Right lobe of liver (tissue), 4 donors: ENCODE results near the gene HDAC9.

Experiments
- POLR2A ChIP-seq: fragments of 450-650 bp; IDR thresholded peaks from one replicate; pipeline ENCODE4 v1.6.1; 2017; ENCODE audit warnings: antibody characterized with exemption, mild to moderate bottlenecking
- TF ChIP-seq, protein P1 (sequence below), 4 donors: fragments of 200-600 bp in 3 of 4; fragments of 450-650 bp in 1 of 4; IDR thresholded peaks; one replicate each; pipeline versions ENCODE4 v1.5.1 to v1.8.0; 2016 to 2022; ENCODE audit warnings: antibody characterized with exemption in 4 of 4, mild to moderate bottlenecking in 2 of 4
- donor health status: DM: no; HTN: no; CAD: no.
- donor health status: DM: no; HTN: no; CAD: no.
- donor health status: DM: no; HTN: yes; CAD: no.

DNA sequence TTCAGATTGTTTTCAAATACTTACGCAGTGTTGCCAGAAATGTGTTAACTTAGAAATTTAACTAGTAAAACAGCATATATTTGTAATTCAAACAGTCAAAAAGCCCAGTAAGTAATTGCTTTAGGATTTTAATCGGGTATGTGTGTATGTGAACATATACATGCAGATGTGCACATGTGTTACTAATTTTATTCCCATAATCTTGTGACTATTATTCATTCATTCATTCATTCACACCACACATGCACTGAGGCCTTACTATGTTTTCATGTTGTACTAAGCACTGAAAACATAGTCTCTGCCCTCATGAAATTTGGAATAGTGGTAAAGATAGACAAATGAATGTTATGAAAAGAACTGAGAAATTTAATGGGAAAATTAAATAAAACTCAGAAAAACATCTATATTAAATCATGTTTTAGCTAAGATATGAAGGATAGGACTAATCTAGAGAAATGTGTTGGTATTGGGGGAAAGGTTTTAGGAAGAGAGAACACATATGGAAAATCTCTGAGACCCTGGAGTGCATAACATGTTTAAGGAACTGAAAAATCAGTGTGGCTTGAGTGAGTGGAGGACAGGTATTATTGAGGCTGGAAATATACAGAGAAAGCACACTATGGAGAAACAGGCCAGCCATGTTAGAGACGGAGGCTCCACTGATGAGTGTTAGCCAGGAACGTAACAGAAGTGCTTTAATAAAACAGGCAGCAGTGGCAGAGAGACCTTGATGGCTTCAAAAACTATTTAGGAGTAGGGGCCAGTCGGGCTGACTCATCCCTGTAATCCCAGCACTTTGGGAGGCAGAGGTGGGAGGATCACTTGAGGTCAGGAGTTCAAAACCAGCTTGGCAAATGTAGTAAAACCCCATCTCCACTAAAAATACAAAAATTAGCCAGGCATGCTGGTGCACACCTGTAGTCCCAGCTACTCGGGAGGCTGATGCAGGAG is 80.3 kb downstream of the HDAC9 start:
- TF ChIP-seq, protein P1, sequence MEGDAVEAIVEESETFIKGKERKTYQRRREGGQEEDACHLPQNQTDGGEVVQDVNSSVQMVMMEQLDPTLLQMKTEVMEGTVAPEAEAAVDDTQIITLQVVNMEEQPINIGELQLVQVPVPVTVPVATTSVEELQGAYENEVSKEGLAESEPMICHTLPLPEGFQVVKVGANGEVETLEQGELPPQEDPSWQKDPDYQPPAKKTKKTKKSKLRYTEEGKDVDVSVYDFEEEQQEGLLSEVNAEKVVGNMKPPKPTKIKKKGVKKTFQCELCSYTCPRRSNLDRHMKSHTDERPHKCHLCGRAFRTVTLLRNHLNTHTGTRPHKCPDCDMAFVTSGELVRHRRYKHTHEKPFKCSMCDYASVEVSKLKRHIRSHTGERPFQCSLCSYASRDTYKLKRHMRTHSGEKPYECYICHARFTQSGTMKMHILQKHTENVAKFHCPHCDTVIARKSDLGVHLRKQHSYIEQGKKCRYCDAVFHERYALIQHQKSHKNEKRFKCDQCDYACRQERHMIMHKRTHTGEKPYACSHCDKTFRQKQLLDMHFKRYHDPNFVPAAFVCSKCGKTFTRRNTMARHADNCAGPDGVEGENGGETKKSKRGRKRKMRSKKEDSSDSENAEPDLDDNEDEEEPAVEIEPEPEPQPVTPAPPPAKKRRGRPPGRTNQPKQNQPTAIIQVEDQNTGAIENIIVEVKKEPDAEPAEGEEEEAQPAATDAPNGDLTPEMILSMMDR (IDR thresholded peaks at IDR 0.05), result no peak
- no peak for TF ChIP-seq POLR2A
